ENCODE measurements around the gene MRPL17.

The MRPL17 gene

DNA sequence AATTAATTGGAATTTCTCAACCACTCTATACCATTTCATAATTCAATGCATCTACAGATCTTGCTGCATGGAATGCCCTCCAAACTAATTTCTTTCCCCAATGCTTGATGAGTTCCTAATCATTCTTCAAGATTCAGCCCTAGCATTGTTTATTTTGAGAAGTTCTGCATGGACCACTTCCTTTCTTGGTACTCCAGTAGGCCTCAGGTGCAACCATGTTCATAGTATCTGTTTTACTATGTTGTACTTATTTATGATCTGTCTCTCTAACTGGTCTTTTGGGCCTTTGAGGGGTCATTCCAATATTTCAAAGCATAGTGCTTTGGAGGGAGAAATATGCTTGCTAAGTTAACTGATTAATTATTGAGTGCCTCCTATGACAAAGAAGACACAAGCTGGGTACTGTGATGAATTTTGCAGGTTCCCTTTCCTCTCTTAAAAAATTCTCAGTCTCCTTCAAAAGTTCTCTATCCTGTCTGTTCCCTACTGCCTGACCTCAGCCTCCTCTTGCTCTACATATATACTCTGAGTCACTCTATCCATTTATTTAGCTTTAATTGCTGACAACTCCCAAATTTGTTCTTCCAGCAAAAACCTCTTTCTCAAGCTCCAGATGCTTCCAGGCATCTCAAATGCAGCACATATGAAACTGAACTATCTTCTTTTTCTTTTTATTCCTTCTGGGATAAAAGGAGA lies 9.5 kb downstream of the MRPL17 start:
- TF ChIP-seq, protein P1, sequence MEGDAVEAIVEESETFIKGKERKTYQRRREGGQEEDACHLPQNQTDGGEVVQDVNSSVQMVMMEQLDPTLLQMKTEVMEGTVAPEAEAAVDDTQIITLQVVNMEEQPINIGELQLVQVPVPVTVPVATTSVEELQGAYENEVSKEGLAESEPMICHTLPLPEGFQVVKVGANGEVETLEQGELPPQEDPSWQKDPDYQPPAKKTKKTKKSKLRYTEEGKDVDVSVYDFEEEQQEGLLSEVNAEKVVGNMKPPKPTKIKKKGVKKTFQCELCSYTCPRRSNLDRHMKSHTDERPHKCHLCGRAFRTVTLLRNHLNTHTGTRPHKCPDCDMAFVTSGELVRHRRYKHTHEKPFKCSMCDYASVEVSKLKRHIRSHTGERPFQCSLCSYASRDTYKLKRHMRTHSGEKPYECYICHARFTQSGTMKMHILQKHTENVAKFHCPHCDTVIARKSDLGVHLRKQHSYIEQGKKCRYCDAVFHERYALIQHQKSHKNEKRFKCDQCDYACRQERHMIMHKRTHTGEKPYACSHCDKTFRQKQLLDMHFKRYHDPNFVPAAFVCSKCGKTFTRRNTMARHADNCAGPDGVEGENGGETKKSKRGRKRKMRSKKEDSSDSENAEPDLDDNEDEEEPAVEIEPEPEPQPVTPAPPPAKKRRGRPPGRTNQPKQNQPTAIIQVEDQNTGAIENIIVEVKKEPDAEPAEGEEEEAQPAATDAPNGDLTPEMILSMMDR (IDR thresholded peaks at IDR 0.05; ENCODE audit: control insufficient read depth, insufficient read depth, low read depth, low read length, missing control alignments), result no peak
- no peak overlapping the region for H3K4me3 ChIP-seq (ENCODE audit: control insufficient read depth, low read depth, low read length)
- DNase-seq (ENCODE audit: low read depth), result no peak

DNA sequence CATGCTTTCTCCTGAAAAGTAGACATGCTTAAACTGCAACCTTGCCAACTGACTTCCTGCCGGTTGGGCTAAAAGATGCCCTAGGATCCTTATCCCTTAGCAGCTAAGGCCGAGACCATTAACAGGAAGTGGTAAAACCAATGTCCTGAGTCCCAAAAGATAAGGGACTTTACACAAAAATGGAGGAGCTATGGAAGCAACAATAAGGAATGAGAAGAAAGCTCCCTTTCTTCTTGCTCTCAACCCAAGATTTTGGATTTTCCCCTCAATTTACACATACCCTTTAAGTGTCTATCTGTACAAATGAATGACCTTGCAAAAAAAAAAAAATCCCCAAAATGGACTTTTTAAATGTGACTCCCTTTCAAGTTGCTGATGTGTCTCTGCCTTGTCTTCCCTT lies 11.1 kb downstream of the MRPL17 start:
- no peak for DNase-seq (ENCODE audit: low read depth)
- no peak overlapping the region for H3K4me3 ChIP-seq (ENCODE audit: control insufficient read depth, low read depth, low read length)
- TF ChIP-seq, protein P1 (IDR thresholded peaks at IDR 0.05; ENCODE audit: control insufficient read depth, insufficient read depth, low read depth, low read length, missing control alignments), result no peak

DNA sequence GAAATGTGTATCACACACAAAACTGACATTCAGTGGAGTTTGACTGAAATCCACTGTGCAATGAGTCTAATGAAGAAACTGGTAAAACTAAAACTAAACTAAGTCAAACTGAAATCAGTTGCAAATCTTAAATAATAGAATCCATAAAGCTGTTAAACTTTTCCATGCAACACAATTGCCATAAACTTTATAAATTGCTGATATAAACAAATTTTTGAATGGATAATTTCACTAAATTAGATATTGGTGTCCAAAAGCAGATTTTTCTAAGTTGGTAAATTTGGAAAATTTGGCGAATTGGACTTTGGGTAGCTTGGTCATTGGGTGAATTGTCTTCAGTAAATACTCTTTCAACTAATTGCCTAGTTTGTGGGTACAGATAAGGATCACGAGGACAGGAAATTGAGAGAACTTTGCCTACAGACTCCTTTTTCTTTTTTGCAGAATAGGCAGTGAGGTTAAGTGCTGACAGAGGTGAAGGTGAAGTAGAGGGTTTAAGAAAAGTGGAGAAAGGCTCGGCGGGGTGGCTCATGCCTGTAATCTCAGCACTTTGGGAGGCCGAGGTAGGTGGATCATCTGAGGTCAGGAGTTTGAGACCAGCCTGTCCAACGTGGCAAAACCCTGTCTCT lies 12.8 kb downstream of the MRPL17 start:
- TF ChIP-seq, protein P1 (IDR thresholded peaks at IDR 0.05; ENCODE audit: control insufficient read depth, insufficient read depth, low read depth, low read length, missing control alignments), result no peak
- H3K4me3 ChIP-seq (ENCODE audit: control insufficient read depth, low read depth, low read length), result no peak overlapping the region
- no peak for DNase-seq (ENCODE audit: low read depth)

DNA sequence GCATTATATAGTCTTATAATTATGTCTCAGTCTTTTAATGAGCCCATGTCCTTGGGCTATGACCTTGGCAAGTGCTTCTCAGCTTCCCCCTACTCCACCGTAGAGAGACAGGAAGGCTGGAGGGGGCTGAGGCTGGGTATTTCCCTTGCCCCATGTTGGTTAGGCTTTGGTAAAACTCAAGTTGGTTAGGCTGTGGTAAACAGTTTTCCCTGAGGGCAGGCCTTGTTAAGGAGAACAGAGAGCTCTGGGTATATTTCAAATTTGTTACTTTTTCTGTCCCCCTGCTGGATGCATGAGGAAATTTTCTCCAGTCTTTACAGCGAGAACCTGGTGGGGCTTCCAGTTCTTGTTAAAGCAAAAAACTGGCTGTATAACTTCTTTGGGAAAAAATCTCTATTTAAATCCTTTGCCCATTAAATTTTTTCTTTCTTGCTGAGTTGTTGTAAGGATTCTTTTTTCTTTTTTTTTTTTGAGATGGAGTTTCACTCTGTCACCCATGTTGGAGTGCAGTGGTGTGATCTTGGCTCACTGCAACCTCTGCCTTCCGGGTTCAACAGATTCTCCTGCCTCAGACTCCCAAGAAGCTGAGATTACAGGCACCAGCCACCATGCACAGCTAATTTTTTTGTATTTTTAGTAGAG lies 15.3 kb downstream of the MRPL17 start:
- TF ChIP-seq, protein P1 (IDR thresholded peaks at IDR 0.05; ENCODE audit: control insufficient read depth, insufficient read depth, low read depth, low read length, missing control alignments), result peak; percentile 52
- H3K4me3 ChIP-seq (ENCODE audit: control insufficient read depth, low read depth, low read length), result no peak overlapping the region
- no peak for DNase-seq (ENCODE audit: low read depth)

DNA sequence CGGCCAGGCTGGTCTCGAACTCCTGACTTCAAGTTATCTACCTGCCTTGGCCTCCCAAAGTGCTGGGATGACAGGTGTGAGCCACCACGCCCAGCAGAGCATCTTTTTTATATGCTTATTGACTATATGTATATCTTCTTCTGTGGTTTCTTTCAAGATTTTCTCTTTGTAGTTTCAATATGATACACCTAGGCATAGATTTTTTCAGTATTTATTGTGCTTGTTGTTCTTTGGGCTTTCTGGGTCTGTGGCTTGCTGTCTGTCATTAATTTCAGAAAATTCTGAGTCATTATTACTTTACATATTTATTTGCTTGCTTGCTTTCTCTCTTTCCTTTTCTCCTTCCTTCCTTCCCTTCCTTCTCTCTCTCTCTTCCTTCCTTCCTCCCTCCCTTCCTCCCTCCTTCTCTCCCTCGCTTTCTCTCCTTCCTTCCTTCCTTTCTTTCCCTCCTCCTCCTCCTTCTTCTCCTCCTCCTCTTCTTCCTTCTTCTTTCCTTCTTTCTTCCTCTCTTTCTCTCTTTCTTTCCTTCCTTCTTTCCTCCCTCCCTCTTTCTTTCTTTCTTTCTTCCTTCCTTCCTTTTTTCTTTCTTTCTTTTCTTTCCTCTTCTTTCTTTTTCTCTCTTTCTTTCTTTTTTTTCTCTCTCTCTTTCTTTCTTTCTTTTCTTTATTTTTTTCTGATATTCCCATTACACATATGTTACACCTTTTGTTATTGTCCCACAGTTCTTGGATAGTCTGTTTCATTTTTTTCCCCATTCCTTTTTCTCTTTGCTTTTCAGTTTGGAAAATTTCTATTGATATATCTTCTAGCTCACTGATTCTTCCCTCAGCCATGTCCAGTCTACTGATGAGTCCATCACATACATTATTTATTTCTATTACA lies 16.6 kb downstream of the MRPL17 start:
- TF ChIP-seq, protein P1 (IDR thresholded peaks at IDR 0.05; ENCODE audit: control insufficient read depth, insufficient read depth, low read depth, low read length, missing control alignments), result no peak
- no peak for DNase-seq (ENCODE audit: low read depth)
- no peak overlapping the region for H3K4me3 ChIP-seq (ENCODE audit: control insufficient read depth, low read depth, low read length)

DNA sequence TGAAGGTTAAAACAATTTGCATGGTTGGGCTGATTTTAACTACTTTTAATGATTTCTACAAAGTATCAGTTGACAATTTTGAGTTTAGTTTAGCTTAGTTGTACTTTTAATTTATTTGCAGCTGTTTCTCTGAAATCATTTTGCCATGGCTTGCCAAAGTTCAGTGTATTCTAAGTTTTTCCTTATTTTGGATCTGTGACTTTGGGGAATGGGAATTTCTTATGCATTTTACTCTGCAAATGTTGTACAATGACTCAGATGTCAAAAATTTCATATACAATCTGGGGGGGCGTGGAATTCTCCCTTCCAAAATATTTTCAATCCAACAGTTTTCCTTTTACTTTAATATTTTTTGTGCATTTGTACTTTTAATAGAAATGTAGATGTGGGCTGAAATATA lies 18.6 kb downstream of the MRPL17 start:
- no peak overlapping the region for H3K4me3 ChIP-seq (ENCODE audit: control insufficient read depth, low read depth, low read length)
- DNase-seq (ENCODE audit: low read depth), result no peak
- TF ChIP-seq, protein P1 (IDR thresholded peaks at IDR 0.05; ENCODE audit: control insufficient read depth, insufficient read depth, low read depth, low read length, missing control alignments), result no peak
